ENCODE measurements around the gene EML2. TPM values are rescaled to one million over a fixed set of nuclear protein-coding genes. Genes with fewer than 3 reads are reported as not detected.

The EML2 gene
- total RNA-seq, 1 donor from 2014 or later = 144 TPM

GRCh38 chr19:45591638-45592005 is 47.6 kb downstream of the EML2 start:
- FAIRE-seq (no peak), DNase-seq (ENCODE audit: low read depth) (no peak)
- Histone ChIP-seq H3K4me3 (ENCODE audit: low read depth, low read length) (no peak overlapping the region), H3K27me3 (ENCODE audit: control insufficient read depth, insufficient read depth, low read length) (no peaks in the 10 kb centered on the region), H3K36me3 (ENCODE audit: control insufficient read depth, insufficient read depth, low read length) (no peaks in the 10 kb centered on the region)
- TF ChIP-seq CTCF (IDR thresholded peaks at IDR 0.05; ENCODE audit: insufficient read depth, low read length, severe bottlenecking) = no peak

GRCh38 chr19:45591004-45591637 is 48.1 kb downstream of the EML2 start:
- FAIRE-seq = no peak
- no peaks in the 10 kb centered on the region for H3K27me3 ChIP-seq (ENCODE audit: control insufficient read depth, insufficient read depth, low read length)

GRCh38 chr19:45590300-45591003 is 48.7 kb downstream of the EML2 start:
- no peak for FAIRE-seq
- DNase-seq (ENCODE audit: low read depth) = no peak

More at GRCh38 chr19:45591004-45591637, 48.1 kb downstream of the EML2 start:
- no peaks in the 10 kb centered on the region for H3K36me3 ChIP-seq (ENCODE audit: control insufficient read depth, insufficient read depth, low read length)
- DNase-seq (ENCODE audit: low read depth) = no peak
- peak; percentile 84 for TF ChIP-seq CTCF (IDR thresholded peaks at IDR 0.05; ENCODE audit: insufficient read depth, low read length, severe bottlenecking)
- no peak overlapping the region for H3K4me3 ChIP-seq (ENCODE audit: low read depth, low read length)

GRCh38 chr19:45589768-45590167 is 49.4 kb downstream of the EML2 start:
- FAIRE-seq = no peak

More at GRCh38 chr19:45590300-45591003, 48.7 kb downstream of the EML2 start:
- no peak overlapping the region for H3K4me3 ChIP-seq (ENCODE audit: low read depth, low read length)
- TF ChIP-seq CTCF (IDR thresholded peaks at IDR 0.05; ENCODE audit: insufficient read depth, low read length, severe bottlenecking) = no peak
- no peaks in the 10 kb centered on the region for H3K27me3 ChIP-seq (ENCODE audit: control insufficient read depth, insufficient read depth, low read length)
- H3K36me3 ChIP-seq (ENCODE audit: control insufficient read depth, insufficient read depth, low read length) = no peaks in the 10 kb centered on the region

GRCh38 chr19:45587873-45588272 is 51.3 kb downstream of the EML2 start:
- no peak for FAIRE-seq
- TF ChIP-seq CTCF (IDR thresholded peaks at IDR 0.05; ENCODE audit: insufficient read depth, low read length, severe bottlenecking) = no peak
- no peaks in the 10 kb centered on the region for H3K27me3 ChIP-seq (ENCODE audit: control insufficient read depth, insufficient read depth, low read length)

More at GRCh38 chr19:45589768-45590167, 49.4 kb downstream of the EML2 start:
- no peak for DNase-seq (ENCODE audit: low read depth)
- Histone ChIP-seq H3K4me3 (ENCODE audit: low read depth, low read length) (no peak overlapping the region), H3K27me3 (ENCODE audit: control insufficient read depth, insufficient read depth, low read length) (no peaks in the 10 kb centered on the region), H3K36me3 (ENCODE audit: control insufficient read depth, insufficient read depth, low read length) (no peaks in the 10 kb centered on the region)
- TF ChIP-seq CTCF (IDR thresholded peaks at IDR 0.05; ENCODE audit: insufficient read depth, low read length, severe bottlenecking) = no peak

More at GRCh38 chr19:45587873-45588272, 51.3 kb downstream of the EML2 start:
- H3K4me3 ChIP-seq (ENCODE audit: low read depth, low read length) = no peak overlapping the region
- DNase-seq (ENCODE audit: low read depth) = no peak
- H3K36me3 ChIP-seq (ENCODE audit: control insufficient read depth, insufficient read depth, low read length) = no peaks in the 10 kb centered on the region
